HG03354 (cell line): ENCODE data around the gene FIBIN.
"Not testable (repeated sequence)": the region's sequence is repeated elsewhere in the genome, so short reads cannot be mapped to it uniquely, and the experiment has no call there.

Source experiments
- ATAC-seq: cut with Tn5 transposase; IDR thresholded peaks from one replicate; pipeline ENCODE4 v1.9.1; 2021; ENCODE audit warnings: mild to moderate bottlenecking; ENCODE audit not compliant: unreplicated experiment, poor library complexity, severe bottlenecking

FIBIN gene

GRCh38 chr11:26974996-26975395 lies 18.9 kb upstream of the FIBIN start:
- ATAC-seq, result no peak

- ATAC-seq, result no peak
These were observed 17.5 kb upstream of the FIBIN start for GRCh38 chr11:26976389-26976788.

- not testable (repeated sequence) for ATAC-seq
These were observed 16.7 kb upstream of the FIBIN start for GRCh38 chr11:26977209-26977608.

GRCh38 chr11:26983645-26984044 lies 10.3 kb upstream of the FIBIN start:
- no peak for ATAC-seq

GRCh38 chr11:26985470-26985869 lies 8.4 kb upstream of the FIBIN start:
- ATAC-seq, result no peak

DNA sequence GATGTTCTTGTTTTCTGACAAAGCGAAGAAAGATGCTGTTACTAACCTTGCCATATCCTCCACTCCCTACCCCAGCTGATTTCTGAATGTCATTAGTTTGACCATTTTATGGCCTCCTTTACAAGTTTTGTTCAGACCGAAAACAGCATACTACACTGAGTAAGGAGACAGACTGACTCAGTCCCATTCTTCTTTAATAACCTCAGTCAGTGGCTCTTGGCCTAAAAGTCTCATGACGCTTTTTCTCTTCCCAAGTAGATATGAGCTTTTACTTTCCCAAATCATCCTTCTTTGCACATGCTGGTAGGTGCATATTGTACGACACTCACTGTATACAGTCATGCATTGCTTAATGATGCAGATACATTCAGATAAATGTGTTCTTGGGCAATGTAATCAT lies 8.0 kb upstream of the FIBIN start:
- ATAC-seq, result no peak

GRCh38 chr11:26987272-26987671 lies 6.6 kb upstream of the FIBIN start:
- ATAC-seq, result no peak

DNA sequence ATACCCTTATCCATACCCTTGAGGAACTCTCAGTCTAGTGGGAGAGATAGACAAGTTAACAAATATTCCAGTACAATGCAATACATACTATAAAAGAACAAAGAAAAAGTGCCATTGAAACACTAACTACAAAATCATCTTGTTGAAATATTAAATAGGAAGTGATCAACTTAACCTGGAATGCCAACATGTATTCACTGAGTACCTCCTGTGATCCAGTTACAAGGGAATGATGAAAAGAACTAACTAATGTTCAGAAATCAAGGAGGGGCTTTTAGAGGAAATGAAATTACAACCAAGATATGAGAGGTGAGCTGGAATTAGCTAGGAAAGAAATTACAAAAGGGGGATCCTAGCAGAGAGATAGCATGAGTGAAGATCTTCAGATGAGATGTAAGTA lies 6.2 kb upstream of the FIBIN start:
- ATAC-seq, result no peak

DNA sequence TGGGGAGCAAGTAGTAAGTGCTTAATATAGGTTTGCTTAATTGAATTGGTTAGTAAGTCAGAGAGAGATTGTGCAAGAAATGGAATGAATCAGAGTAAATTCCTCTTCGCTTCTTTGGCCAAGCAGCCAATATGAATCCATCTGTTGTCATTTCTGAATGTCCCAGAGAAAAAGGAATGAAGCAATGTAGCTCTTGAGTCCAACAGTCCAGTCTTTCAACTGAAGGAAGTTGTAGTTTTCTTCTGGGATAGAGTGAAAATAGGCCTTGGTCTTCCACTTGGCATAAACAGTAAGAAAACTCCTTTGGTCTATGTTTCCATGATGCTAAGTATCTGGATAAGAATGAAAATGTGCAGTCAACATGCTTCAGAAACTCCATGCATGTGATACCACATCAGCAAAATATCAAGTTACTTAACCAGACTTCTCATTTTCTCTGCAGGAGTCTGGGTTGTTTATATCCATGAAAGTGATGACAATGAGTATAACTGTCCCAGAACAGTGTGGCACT lies 1.8 kb upstream of the FIBIN start:
- no peak for ATAC-seq

DNA sequence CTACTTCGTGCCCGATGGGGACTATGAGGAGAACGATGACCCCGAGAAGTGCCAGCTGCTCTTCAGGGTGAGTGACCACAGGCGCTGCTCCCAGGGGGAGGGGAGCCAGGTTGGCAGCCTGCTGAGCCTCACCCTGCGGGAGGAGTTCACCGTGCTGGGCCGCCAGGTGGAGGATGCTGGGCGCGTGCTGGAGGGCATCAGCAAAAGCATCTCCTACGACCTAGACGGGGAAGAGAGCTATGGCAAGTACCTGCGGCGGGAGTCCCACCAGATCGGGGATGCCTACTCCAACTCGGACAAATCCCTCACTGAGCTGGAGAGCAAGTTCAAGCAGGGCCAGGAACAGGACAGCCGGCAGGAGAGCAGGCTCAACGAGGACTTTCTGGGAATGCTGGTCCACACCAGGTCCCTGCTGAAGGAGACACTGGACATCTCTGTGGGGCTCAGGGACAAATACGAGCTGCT lies 751 bp downstream of the FIBIN start:
- ATAC-seq, result no peak

DNA sequence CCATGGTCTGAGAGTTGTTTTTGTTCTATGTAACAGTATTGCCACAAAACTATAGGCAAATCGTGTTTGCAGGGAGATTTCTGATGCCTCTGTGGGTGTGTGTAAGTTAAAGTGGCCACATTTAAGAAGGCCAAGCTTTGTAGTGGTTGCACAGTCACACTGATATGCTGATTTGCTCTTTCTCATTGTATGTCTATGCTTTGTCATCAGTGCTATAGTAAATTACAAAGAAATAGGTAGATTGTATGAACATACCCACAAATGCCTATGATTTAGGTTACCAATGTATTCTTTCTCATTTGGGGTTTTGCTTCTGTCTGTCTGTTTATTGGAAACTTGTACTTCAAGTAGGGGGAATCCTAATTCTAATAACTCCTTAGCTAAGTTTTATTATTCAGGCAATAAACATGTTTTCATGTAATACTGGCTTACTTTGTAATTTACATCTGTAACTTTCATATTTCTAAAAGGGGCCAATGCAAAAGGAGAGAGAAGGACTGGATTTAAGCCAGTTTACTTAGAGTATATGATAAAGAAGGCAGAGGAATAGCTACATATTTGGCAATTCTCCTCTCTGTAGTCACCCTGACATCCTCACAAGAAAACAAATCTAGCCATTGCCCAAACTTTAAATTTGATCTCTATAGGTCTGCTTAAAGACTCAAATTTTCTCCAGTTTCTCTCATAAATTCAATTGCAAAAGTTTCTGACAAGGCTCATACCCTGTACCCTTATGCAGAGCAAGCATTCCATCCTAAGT lies 2.0 kb downstream of the FIBIN start:
- ATAC-seq, result no peak

- no peak for ATAC-seq
These were observed 3.5 kb downstream of the FIBIN start for GRCh38 chr11:26997378-26997777.

DNA sequence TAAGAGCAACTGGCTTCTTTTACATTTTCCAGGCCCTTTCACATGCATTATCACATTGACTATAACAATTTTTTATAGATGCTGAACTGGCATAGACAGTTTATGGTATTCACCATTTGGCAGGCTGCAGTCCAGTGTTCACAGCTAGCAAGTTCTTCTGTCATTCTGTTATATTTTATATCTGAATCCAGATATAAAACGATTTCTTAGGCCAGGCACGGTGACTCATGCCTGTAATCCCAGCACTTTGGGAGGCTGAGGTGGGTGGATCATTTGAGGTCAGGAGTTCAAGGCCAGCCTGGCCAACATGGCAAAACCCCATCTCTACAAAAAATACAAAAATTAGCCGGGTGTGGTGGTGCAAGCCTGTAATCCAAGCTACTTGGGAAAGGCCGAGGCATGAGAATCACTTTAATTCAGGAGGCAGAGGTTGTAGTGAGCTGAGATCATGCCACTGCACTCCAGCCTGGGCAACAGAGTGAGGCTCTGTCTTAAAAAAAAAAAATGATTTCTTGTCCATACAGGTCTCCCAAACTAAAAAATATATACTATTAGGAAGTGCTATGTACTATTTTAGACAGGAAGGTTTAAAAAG lies 7.3 kb downstream of the FIBIN start:
- not testable (repeated sequence) for ATAC-seq

DNA sequence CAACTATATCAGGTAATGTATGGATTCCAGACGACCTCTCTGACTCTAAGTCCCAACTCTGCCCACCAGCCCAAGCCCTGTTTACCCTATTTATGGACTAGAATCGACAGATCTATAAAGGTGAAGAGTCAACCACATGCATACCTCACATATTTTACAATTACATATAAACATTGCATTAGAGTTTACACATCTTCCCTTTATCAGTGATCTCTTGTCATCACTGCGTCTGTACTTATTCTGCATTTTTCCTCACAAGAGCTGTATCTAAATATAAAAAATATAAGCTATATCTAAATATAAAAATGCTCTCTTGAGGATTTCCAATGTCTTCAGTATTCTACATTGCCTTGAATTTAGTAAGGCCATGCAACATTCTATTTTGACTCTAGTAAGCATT lies 8.5 kb downstream of the FIBIN start:
- no peak for ATAC-seq

GRCh38 chr11:27002838-27003237 lies 8.9 kb downstream of the FIBIN start:
- ATAC-seq, result no peak

DNA sequence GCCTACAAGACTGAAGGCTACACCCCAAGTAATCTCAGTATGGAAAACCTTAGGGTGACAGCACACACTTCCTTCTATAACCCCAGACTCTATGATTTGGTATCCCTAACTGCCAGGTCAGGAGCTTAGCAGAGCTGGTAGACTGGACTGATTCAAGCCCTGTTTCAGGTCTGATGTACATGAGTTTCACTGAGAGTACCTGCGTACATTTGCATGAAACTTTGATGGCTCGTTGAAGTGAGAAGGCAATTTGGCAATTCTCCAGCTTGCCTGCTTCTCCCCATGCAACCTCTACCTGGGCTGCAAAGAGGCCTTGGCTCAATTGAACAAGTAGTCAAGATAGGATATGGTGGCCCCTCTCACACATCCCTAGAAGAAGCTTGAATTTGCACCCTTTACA lies 10.2 kb downstream of the FIBIN start:
- ATAC-seq, result no peak

- no peak for ATAC-seq
These were observed 15.1 kb downstream of the FIBIN start for GRCh38 chr11:27008811-27009535.

- ATAC-seq, result no peak
These were observed 17.8 kb downstream of the FIBIN start for GRCh38 chr11:27011560-27012233.

- ATAC-seq, result no peak
These were observed 18.5 kb downstream of the FIBIN start for GRCh38 chr11:27012234-27012921.
